Right lobe of liver (tissue), 6 donors: ENCODE measurements around the gene GNMT. TPM values are rescaled to one million over a fixed set of nuclear protein-coding genes. Genes with fewer than 3 reads are reported as not detected.

Experiments used
- ATAC-seq, 4 donors: fragments of 200-7000 bp; cut with Tn5 transposase; one replicate each; pipeline ENCODE4 v1.9.1; 2020; ENCODE audit warnings: mild to moderate bottlenecking in 4 of 4, moderate library complexity in 4 of 4
- DNase-seq, 3 donors: peaks; one replicate each; pipeline ENCODE4 v3.0.0-alpha.2; 2020
- H3K27ac ChIP-seq, 3 donors: fragments of 200-600 bp; one replicate each; pipeline ENCODE4 v1.8.0; 2022
- H3K27me3 ChIP-seq, 2 donors: fragments of 200-600 bp; one replicate each; pipeline ENCODE4 v1.8.0; 2022
- H3K36me3 ChIP-seq, 4 donors: fragments of 200-600 bp; sonication (generic) in 1 of 4; one replicate each; pipeline versions ENCODE4 v1.5.1 to v1.8.0; 2017 to 2022; ENCODE audit warnings: control low read depth in 1 of 4
- H3K4me1 ChIP-seq, 4 donors: fragments of 200-600 bp; sonication (generic) in 1 of 4; one replicate each; pipeline versions ENCODE4 v1.5.1 to v1.8.0; 2017 to 2022; ENCODE audit warnings: control low read depth in 1 of 4
- H3K4me3 ChIP-seq, 3 donors: fragments of 200-600 bp; one replicate each; pipeline ENCODE4 v1.8.0; 2022
- H3K9me3 ChIP-seq, 4 donors: fragments of 200-600 bp; sonication (generic) in 1 of 4; one replicate each; pipeline versions ENCODE4 v1.5.1 to v1.8.0; 2017 to 2022; ENCODE audit warnings: control low read depth in 1 of 4
- CTCF ChIP-seq, 4 donors: fragments of 200-600 bp in 3 of 4; fragments of 450-650 bp in 1 of 4; IDR thresholded peaks; one replicate each; pipeline versions ENCODE4 v1.5.1 to v1.8.0; 2016 to 2022; ENCODE audit warnings: antibody characterized with exemption in 4 of 4, mild to moderate bottlenecking in 2 of 4
- POLR2A ChIP-seq: fragments of 450-650 bp; IDR thresholded peaks from one replicate; pipeline ENCODE4 v1.6.1; 2017; ENCODE audit warnings: antibody characterized with exemption, mild to moderate bottlenecking
- whole genome bisulfite sequencing: methylation state at CpG from one replicate; pipeline ENCODE4 v1.1.6; 2018; ENCODE audit warnings: low coverage, low lambda C conversion rate; ENCODE audit not compliant: insufficient coverage; ENCODE audit errors: missing lambda C conversion rate; 5-methylcytosine and 5-hydroxymethylcytosine counted together
- intact Hi-C, 2 donors: fragments of 100-400 bp; cut with DNase I; formaldehyde crosslinking; loops; one replicate each; pipeline versions ENCODE4 v1.11.2 to v1.14.1; 2022
- total RNA-seq, 6 experiments: library from RNA; depleted of rRNA in 2 of 6; stranded (reverse); fragments of >200 nt in 2 of 6; fragmentation: NEBNext Ultra II Directional in 3 of 6; extraction: Animal tissue kit (Norgen Biotek cat#: 25700) in 3 of 6; gene quantifications; one replicate each; pipeline versions ENCODE4 v1.1.0 to v1.2.4, GENCODE V29; 2016 to 2023
- donor health status: DM: no; HTN: yes; CAD: no.
- donor health status: DM: no; HTN: no; CAD: no.
- donor health status: DM: no; HTN: no; CAD: no.
- donor health status: DM: no; HTN: yes; CAD: no.
- donor health status: DM: no; HTN: yes; CAD: no.

The GNMT gene
- total RNA-seq, 6 experiments from 2014 or later = 13.7 to 470 (median 107) TPM

DNA sequence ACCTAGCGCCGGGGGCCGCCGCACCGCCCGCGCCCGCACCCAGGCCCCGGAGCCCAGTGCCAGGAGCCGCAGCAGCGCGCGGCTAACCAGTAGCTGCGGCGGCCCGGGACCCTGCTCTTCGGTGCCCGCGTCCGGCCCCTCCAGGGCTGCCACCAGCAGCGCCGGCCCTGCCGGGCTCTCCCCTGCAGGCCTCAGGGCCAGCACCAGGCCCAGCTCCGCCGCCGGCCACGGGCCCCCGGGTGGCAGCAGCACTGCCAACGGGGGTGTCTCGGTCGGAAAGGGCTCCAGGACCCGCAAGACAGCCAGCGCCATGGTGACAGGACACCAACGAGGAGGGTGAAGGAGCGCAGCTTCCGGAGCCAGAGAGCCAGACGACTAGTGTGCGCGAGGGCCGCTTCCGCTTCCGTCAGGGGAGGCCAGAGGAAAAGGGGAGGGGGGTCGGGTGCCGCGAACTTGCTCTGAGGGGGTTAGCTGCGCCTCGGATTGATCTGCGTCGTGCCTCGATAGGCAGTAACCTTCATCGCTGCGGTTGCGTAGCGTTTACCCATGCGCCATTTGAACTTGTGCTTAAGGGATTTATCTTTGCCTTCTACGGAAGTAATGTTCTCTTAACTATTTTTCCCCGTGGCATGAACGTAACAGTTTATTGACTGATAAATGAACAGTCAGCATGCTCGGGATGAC, 18.4 kb downstream of the GNMT start, which contains the start of gene PEX6:
TSS of gene PEX6 (minus strand) at position 343 of the 684 bp plus-strand sequence. CDS start at position 312, 31 bp downstream.
- TF ChIP-seq CTCF (IDR thresholded peaks at IDR 0.05) (no peak), POLR2A (peak; percentile 77)
- DNase-seq (peak; percentile 90 to 93 (median 91)), ATAC-seq (peak; percentile 93 to 95 (median 94))
- intact Hi-C loops = no loop called here
- Histone ChIP-seq H3K36me3 (no peaks in the 10 kb centered on the region), H3K27ac (peak within 1 kb of the TSS; percentile 77 to 87 (median 82)), H3K27me3 (no peaks in the 10 kb centered on the region), H3K9me3 (no peaks in the 10 kb centered on the region), H3K4me1 (peaks cover 0 to 25% (median 2%) of the 10 kb centered on the region in 4 donors), H3K4me3 (peak within 1 kb of the TSS; percentile 85 to 99 (median 95))
- WGBS = 0% methylated on average over 9 of the region's 59 CpGs

DNA sequence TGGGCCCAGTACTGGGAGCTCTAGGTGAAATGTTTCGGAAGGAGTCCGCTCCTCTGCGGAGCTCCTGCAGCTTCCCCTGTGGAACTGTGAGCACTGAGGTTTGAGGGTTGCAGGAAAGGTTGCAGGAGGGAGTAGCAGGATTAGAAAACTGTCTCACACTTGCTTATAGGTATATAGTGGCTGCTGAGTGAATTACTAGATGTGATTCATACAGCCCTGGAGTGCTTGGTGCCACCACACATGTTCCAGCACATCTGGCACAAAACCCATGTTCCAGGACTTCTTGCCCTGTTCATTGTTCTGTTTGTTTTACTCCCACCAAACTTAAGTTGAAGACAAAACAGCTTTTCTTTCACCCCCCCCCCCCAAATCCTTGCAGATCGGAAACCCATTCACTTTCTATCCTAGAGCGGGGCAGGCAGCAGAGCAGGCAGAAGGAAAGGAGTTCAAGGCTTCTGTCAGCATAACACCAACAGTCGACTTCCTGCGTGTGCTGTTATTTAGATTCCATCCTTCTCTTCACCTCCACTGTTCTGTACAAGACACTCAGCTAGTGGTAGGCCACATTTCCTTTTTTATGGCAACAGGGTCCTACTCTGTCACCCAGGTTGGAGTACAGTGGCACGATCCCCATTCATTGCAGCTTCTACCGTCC, 19.1 kb downstream of the GNMT start:
- DNase-seq (no peak), ATAC-seq (peak in 2 of 4 donors; percentile 14 to 17)
- intact Hi-C loops = loop anchor here in 1 of 2 donors (10.0 kb wide), 1 partner anchor 55 kb away; the partner anchor contains the start of gene CNPY3
- peak overlapping the region; percentile 77 to 87 (median 82) for H3K27ac ChIP-seq
- no peaks in the 10 kb centered on the region for H3K36me3 ChIP-seq
- 34% methylated on average over 7 of the region's 9 CpGs for WGBS
- peak overlapping the region; percentile 85 to 99 (median 95) for H3K4me3 ChIP-seq
- no peak for TF ChIP-seq POLR2A
- no peak for TF ChIP-seq CTCF (IDR thresholded peaks at IDR 0.05)
- H3K4me1 ChIP-seq = peaks cover 0 to 26% (median 2%) of the 10 kb centered on the region in 4 donors
- no peaks in the 10 kb centered on the region for H3K27me3 ChIP-seq
- H3K9me3 ChIP-seq = no peaks in the 10 kb centered on the region

- Histone ChIP-seq H3K9me3 (no peaks in the 10 kb centered on the region), H3K36me3 (no peaks in the 10 kb centered on the region), H3K4me1 (peaks cover 0 to 39% (median 5%) of the 10 kb centered on the region in 4 donors), H3K27me3 (no peaks in the 10 kb centered on the region), H3K27ac (no peak overlapping the region), H3K4me3 (no peak overlapping the region)
- TF ChIP-seq CTCF (IDR thresholded peaks at IDR 0.05) (no peak), POLR2A (no peak)
- DNase-seq = no peak
- intact Hi-C loops = loop anchor here in 1 of 2 donors (10.0 kb wide), 1 partner anchor 57 kb away; the partner anchor contains the start of gene CNPY3
- ATAC-seq = no peak
- 79% methylated on average over 4 of the region's 5 CpGs for WGBS
These were observed 21.3 kb downstream of the GNMT start for GRCh38 chr6:42981836-42982235.

DNA sequence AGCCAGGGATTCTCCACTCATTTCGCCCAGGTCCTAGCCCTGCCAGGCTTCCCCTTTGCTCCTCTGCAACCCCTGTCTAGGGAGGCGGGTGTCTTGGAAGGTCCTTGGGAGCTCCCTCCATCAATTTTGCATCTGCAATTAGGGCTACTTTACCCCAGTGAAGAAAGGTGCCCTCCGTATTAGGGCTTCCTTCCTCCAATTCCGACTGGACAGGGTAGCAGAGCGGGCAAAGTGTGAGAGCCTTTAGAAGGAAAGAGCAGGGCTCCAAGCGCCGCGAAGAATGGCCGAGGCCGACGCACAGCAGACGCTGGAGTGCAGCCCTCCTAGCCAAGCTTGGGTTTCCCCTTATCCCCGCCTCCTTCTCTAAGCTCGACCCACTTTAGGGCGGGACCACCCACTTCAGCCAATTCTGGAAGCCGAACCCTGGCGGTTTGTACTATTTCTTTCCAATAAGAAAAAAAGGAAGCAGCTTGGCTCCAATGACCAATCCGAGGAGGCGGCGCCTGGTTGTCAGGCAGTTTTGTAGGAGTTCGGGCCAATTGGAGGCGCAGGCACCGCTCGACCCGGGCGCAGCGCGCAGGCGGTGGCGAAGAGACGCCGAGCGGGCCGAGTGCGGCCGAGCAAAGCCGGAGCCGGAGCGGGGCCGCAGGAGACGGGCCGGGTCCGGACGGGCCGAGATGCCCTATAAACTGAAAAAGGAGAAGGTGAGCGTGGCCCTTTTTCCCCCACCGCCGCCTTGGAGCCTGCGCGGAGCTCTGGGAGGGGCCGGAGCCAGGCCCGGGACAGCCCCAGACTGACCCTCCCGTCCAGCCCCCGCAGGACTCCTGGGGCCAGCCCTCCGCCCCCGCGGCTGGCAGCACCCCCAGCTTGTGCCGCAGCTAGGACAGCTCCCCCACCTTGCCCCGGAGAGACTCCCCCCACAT, 23.7 kb downstream of the GNMT start, which contains the start of gene PPP2R5D:
TSS of gene PPP2R5D (plus strand) at position 570 of the 923 bp plus-strand sequence. CDS start at position 678, 108 bp downstream.
- H3K27ac ChIP-seq = peak within 1 kb of the TSS; percentile 52 to 66 (median 60)
- H3K27me3 ChIP-seq = no peaks in the 10 kb centered on the region
- no peaks in the 10 kb centered on the region for H3K9me3 ChIP-seq
- H3K4me1 ChIP-seq = peaks cover 0 to 27% (median 3%) of the 10 kb centered on the region in 4 donors
- peak; percentile 94 to 96 (median 96) for ATAC-seq
- DNase-seq = peak; percentile 96 to 98 (median 98)
- H3K36me3 ChIP-seq = peaks cover 0 to under 1% (median 0%) of the 10 kb centered on the region in 4 donors
- intact Hi-C loops = loop anchor here in 1 of 2 donors (10.0 kb wide), 1 partner anchor 59 kb away; the partner anchor contains the start of gene CNPY3
- peak in 2 of 4 donors; percentile 6 to 17 for TF ChIP-seq CTCF (IDR thresholded peaks at IDR 0.05)
- TF ChIP-seq POLR2A = peak; percentile 85
- under 1% methylated on average over 41 of the region's 59 CpGs for WGBS
- H3K4me3 ChIP-seq = peak within 1 kb of the TSS; percentile 87 to 90 (median 89)
